Right lobe of liver (tissue), 6 donors: ENCODE data around the gene RPTOR. TPM values are rescaled to one million over a fixed set of nuclear protein-coding genes. Genes with fewer than 3 reads are reported as not detected.

ENCODE experiments used
- ATAC-seq, 4 donors: fragments of 200-7000 bp; cut with Tn5 transposase; one replicate each; pipeline ENCODE4 v1.9.1; 2020; ENCODE audit warnings: mild to moderate bottlenecking in 4 of 4, moderate library complexity in 4 of 4
- DNase-seq, 3 donors: peaks; one replicate each; pipeline ENCODE4 v3.0.0-alpha.2; 2020
- H3K27ac ChIP-seq, 3 donors: fragments of 200-600 bp; one replicate each; pipeline ENCODE4 v1.8.0; 2022
- H3K27me3 ChIP-seq, 2 donors: fragments of 200-600 bp; one replicate each; pipeline ENCODE4 v1.8.0; 2022
- H3K36me3 ChIP-seq, 4 donors: fragments of 200-600 bp; sonication (generic) in 1 of 4; one replicate each; pipeline versions ENCODE4 v1.5.1 to v1.8.0; 2017 to 2022; ENCODE audit warnings: control low read depth in 1 of 4
- H3K4me1 ChIP-seq, 4 donors: fragments of 200-600 bp; sonication (generic) in 1 of 4; one replicate each; pipeline versions ENCODE4 v1.5.1 to v1.8.0; 2017 to 2022; ENCODE audit warnings: control low read depth in 1 of 4
- H3K4me3 ChIP-seq, 3 donors: fragments of 200-600 bp; one replicate each; pipeline ENCODE4 v1.8.0; 2022
- H3K9me3 ChIP-seq, 4 donors: fragments of 200-600 bp; sonication (generic) in 1 of 4; one replicate each; pipeline versions ENCODE4 v1.5.1 to v1.8.0; 2017 to 2022; ENCODE audit warnings: control low read depth in 1 of 4
- CTCF ChIP-seq, 4 donors: fragments of 200-600 bp in 3 of 4; fragments of 450-650 bp in 1 of 4; IDR thresholded peaks; one replicate each; pipeline versions ENCODE4 v1.5.1 to v1.8.0; 2016 to 2022; ENCODE audit warnings: antibody characterized with exemption in 4 of 4, mild to moderate bottlenecking in 2 of 4
- POLR2A ChIP-seq: fragments of 450-650 bp; IDR thresholded peaks from one replicate; pipeline ENCODE4 v1.6.1; 2017; ENCODE audit warnings: antibody characterized with exemption, mild to moderate bottlenecking
- WGBS: methylation state at CpG from one replicate; pipeline ENCODE4 v1.1.6; 2018; ENCODE audit warnings: low coverage, low lambda C conversion rate; ENCODE audit not compliant: insufficient coverage; ENCODE audit errors: missing lambda C conversion rate; 5-methylcytosine and 5-hydroxymethylcytosine counted together
- intact Hi-C, 2 donors: fragments of 100-400 bp; cut with DNase I; formaldehyde crosslinking; loops; one replicate each; pipeline versions ENCODE4 v1.11.2 to v1.14.1; 2022
- total RNA-seq, 6 experiments: library from RNA; depleted of rRNA in 2 of 6; stranded (reverse); fragments of >200 nt in 2 of 6; fragmentation: NEBNext Ultra II Directional in 3 of 6; extraction: Animal tissue kit (Norgen Biotek cat#: 25700) in 3 of 6; gene quantifications; one replicate each; pipeline versions ENCODE4 v1.1.0 to v1.2.4, GENCODE V29; 2016 to 2023
- donor health status: DM: no; HTN: yes; CAD: no.
- donor health status: DM: no; HTN: no; CAD: no.
- donor health status: DM: no; HTN: no; CAD: no.
- donor health status: DM: no; HTN: yes; CAD: no.
- donor health status: DM: no; HTN: yes; CAD: no.

The RPTOR gene
- total RNA-seq, 6 experiments from 2014 or later: 13.1 to 24.0 (median 15.5) TPM

- Histone ChIP-seq H3K36me3 (no peaks in the 10 kb centered on the region), H3K27me3 (no peaks in the 10 kb centered on the region), H3K27ac (no peak overlapping the region), H3K9me3 (no peaks in the 10 kb centered on the region), H3K4me3 (no peak overlapping the region), H3K4me1 (no peaks in the 10 kb centered on the region)
- DNase-seq: peak in 1 of 3 donors; percentile 39
- intact Hi-C loops: no loop called here
- TF ChIP-seq CTCF (IDR thresholded peaks at IDR 0.05) (no peak), POLR2A (no peak)
- ATAC-seq: peak in 1 of 4 donors; percentile 26
- WGBS: 90% methylated on average over 3 of the region's 31 CpGs
Observed at GRCh38 chr17:80978499-80979497, 434.2 kb downstream of the RPTOR start.

GRCh38 chr17:80979547-80980378 lies 435.1 kb downstream of the RPTOR start:
- H3K27me3 ChIP-seq: no peaks in the 10 kb centered on the region
- 95% methylated on average over 4 of the region's 26 CpGs for WGBS
- ATAC-seq: peak in 1 of 4 donors; percentile 3
- intact Hi-C loops: loop anchor here (5.0 kb wide), 2 partner anchors 552 to 557 kb away; no protein-coding TSS in a partner anchor
- no peak overlapping the region for H3K4me3 ChIP-seq
- H3K36me3 ChIP-seq: no peaks in the 10 kb centered on the region
- no peak for TF ChIP-seq POLR2A
- TF ChIP-seq CTCF (IDR thresholded peaks at IDR 0.05): no peak
- no peak overlapping the region for H3K27ac ChIP-seq
- H3K4me1 ChIP-seq: no peaks in the 10 kb centered on the region
- H3K9me3 ChIP-seq: no peaks in the 10 kb centered on the region
- no peak for DNase-seq

- ATAC-seq: no peak
Observed at GRCh38 chr17:80980397-80981061, 435.9 kb downstream of the RPTOR start.

More at GRCh38 chr17:80980397-80981061, 435.9 kb downstream of the RPTOR start:
- TF ChIP-seq POLR2A (no peak), CTCF (IDR thresholded peaks at IDR 0.05) (no peak)
- no peaks in the 10 kb centered on the region for H3K36me3 ChIP-seq
- intact Hi-C loops: loop anchor here (5.0 kb wide), 2 partner anchors 553 to 558 kb away; no protein-coding TSS in a partner anchor
- H3K9me3 ChIP-seq: no peaks in the 10 kb centered on the region
- no peaks in the 10 kb centered on the region for H3K4me1 ChIP-seq
- 57% methylated on average over 7 of the region's 7 CpGs for WGBS
- no peak overlapping the region for H3K27ac ChIP-seq
- no peaks in the 10 kb centered on the region for H3K27me3 ChIP-seq
- H3K4me3 ChIP-seq: no peak overlapping the region
- no peak for DNase-seq
